Endothelial cell of umbilical vein (primary cell): Measurements from ENCODE around the gene UBE2QL1.

ENCODE experiments used
- EZH2 ChIP-seq: IDR thresholded peaks from 2 replicates; pipeline ENCODE4 v1.6.1; 2012; ENCODE audit warnings: borderline replicate concordance, low read depth, mild to moderate bottlenecking, moderate library complexity, low read length, inconsistent platforms; ENCODE audit not compliant: severe bottlenecking
- FOS ChIP-seq: IDR thresholded peaks from 2 replicates; pipeline ENCODE4 v1.6.1; 2011; ENCODE audit warnings: mild to moderate bottlenecking, low read length, moderate library complexity, borderline replicate concordance; ENCODE audit not compliant: insufficient read depth
- JUN ChIP-seq: IDR thresholded peaks from 2 replicates; pipeline ENCODE4 v1.6.1; 2011; ENCODE audit warnings: borderline replicate concordance, low read depth; ENCODE audit not compliant: insufficient read length, insufficient read depth
- MYC ChIP-seq: IDR thresholded peaks from one replicate; pipeline ENCODE4 v1.6.1; 2011; ENCODE audit warnings: mild to moderate bottlenecking, low read depth, low read length
- POLR2A ChIP-seq: IDR thresholded peaks from 2 replicates; pipeline ENCODE4 v1.6.1; 2012; ENCODE audit warnings: low read depth, mild to moderate bottlenecking, control low read depth, low read length
- POLR2AphosphoS5 ChIP-seq: IDR thresholded peaks from 2 replicates; pipeline ENCODE4 v1.6.1; 2012; ENCODE audit warnings: low read depth, mild to moderate bottlenecking, control low read depth, low read length, moderate library complexity; ENCODE audit not compliant: insufficient read depth
- TF ChIP-seq, protein P1 (sequence below): IDR thresholded peaks from 2 replicates; pipeline ENCODE4 v1.6.1; 2011; ENCODE audit not compliant: insufficient read depth, insufficient read length
- TF ChIP-seq, protein P2 (sequence below), 2 donors: IDR thresholded peaks; 1 replicate in 1 of 2; 2 replicates in 1 of 2; pipeline ENCODE4 v1.5.1; 2011; ENCODE audit warnings: low read length in 2 of 2, mild to moderate bottlenecking in 2 of 2, moderate library complexity in 2 of 2, control low read depth in 1 of 2, inconsistent platforms in 1 of 2, low read depth in 1 of 2; ENCODE audit not compliant: insufficient read depth in 1 of 2; ENCODE audit errors: extremely low read depth in 1 of 2

DNA sequence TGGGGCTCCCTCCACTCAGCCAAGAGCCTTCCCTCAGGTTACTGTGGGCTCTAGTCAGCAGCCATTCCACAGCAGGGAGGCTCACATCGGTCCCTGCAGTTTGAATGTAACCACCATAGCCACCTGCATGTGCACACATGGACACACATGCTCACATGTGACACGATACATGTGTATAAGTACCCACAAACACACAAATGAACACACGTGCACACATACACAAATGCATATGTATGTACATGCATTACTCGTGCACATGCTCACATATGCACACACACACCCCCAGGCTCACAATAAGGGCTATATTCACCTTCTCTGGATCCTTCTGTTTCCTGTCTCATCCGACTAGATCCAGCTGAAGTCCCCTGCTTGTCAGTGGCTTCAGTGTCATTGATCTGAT is 36.2 kb downstream of the UBE2QL1 start:
- TF ChIP-seq MYC (no peak), POLR2A (no peak), FOS (no peak), JUN (no peak), EZH2 (no peak), POLR2AphosphoS5 (no peak)
- TF ChIP-seq, protein P1, sequence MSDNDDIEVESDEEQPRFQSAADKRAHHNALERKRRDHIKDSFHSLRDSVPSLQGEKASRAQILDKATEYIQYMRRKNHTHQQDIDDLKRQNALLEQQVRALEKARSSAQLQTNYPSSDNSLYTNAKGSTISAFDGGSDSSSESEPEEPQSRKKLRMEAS, result no peak
- TF ChIP-seq, protein P2, sequence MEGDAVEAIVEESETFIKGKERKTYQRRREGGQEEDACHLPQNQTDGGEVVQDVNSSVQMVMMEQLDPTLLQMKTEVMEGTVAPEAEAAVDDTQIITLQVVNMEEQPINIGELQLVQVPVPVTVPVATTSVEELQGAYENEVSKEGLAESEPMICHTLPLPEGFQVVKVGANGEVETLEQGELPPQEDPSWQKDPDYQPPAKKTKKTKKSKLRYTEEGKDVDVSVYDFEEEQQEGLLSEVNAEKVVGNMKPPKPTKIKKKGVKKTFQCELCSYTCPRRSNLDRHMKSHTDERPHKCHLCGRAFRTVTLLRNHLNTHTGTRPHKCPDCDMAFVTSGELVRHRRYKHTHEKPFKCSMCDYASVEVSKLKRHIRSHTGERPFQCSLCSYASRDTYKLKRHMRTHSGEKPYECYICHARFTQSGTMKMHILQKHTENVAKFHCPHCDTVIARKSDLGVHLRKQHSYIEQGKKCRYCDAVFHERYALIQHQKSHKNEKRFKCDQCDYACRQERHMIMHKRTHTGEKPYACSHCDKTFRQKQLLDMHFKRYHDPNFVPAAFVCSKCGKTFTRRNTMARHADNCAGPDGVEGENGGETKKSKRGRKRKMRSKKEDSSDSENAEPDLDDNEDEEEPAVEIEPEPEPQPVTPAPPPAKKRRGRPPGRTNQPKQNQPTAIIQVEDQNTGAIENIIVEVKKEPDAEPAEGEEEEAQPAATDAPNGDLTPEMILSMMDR (IDR thresholded peaks at IDR 0.05; ENCODE audit: extremely low read depth in 1 of 2, insufficient read depth in 1 of 2, low read depth in 1 of 2, low read length in 2 of 2), result no peak
